HG02642 (cell line): Measurements from ENCODE around the gene SUSD4.

Experiments
- ATAC-seq: cut with Tn5 transposase; IDR thresholded peaks from one replicate; pipeline ENCODE4 v1.9.1; 2021; ENCODE audit warnings: mild to moderate bottlenecking; ENCODE audit not compliant: unreplicated experiment, poor library complexity

The SUSD4 gene

DNA sequence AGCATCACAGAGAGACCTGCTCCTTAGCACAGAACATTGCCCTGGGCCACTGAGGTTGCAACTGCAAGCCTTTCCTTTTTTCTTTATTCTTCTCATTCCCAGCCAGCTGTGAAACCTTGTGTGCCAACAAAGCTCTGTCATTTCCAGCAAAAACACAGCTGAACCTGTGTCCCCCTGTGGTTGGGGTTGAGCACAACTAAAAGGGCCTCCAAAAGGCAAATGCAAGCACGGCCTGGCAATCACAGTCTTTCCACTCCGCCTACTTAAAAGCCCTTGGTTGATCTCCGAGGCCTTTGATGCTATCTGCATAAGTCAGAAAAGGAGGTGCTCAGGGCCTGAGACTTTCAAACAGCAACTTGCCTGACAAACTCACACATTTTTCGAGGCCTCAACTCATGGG is 32.7 kb downstream of the SUSD4 start:
- ATAC-seq = no peak

DNA sequence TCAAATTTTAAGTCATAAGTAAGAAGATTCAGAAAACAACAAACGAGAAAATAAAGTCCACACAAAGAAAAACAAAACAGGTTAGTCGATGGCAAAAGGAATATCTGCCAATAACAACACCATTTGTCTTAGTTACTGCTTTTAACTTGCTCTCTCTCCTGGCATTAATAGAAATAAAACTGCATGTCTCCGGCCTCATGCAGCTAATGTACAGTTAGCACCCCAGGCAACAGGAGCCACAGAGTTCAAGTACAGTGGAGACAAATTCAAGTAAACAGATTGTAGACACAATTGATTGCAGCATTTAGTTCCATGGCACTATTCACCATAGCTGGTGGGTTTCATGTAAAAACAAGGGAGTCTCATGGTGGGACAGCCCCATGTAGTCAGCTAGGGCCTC is 33.5 kb downstream of the SUSD4 start:
- no peak for ATAC-seq

- no peak for ATAC-seq
Observed at GRCh38 chr1:223329664-223330415, 34.1 kb downstream of the SUSD4 start.

DNA sequence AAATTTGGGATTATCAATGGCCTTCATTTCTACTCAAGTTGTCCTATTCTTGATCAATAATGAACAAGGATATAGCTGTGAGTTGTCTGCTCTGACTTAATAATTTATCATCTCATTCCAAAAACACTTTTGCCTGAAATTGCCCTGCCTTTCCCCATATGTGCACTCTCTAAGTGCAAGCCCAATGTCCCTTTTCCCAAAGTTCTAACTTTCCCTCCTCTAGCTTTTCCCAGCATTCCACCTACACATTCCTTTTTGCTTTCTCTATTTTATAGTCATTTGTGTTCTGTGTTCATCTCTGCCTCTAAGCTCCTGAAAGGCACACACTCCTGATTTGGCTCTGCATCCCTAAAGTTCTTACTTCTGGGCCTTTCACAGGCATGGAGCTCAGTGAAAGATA is 34.7 kb downstream of the SUSD4 start:
- ATAC-seq = no peak

DNA sequence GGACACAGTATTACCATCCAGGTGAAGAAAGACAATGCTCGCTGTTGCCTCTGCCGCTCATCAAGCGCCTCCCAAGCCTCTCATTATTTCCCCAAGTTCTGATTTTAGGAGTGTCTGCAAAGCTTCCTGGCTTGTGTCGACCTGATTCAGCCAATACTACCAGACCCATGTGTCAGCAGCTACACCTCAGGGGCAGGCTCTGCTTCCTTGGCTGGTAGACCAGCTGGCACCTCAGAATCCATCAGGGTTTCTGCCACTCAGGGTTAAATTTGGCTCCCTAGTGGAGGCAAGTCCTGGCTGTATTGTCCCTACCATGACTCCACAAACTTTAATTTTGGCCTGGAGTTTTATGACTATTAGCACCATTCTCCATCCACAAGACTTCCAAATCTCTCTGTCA is 35.4 kb downstream of the SUSD4 start:
- no peak for ATAC-seq

GRCh38 chr1:223326776-223327175 is 37.2 kb downstream of the SUSD4 start:
- no peak for ATAC-seq

- ATAC-seq = no peak
Observed at GRCh38 chr1:223323491-223324484, 40.2 kb downstream of the SUSD4 start.

- ATAC-seq = no peak
Observed at GRCh38 chr1:223322868-223323267, 41.1 kb downstream of the SUSD4 start.

DNA sequence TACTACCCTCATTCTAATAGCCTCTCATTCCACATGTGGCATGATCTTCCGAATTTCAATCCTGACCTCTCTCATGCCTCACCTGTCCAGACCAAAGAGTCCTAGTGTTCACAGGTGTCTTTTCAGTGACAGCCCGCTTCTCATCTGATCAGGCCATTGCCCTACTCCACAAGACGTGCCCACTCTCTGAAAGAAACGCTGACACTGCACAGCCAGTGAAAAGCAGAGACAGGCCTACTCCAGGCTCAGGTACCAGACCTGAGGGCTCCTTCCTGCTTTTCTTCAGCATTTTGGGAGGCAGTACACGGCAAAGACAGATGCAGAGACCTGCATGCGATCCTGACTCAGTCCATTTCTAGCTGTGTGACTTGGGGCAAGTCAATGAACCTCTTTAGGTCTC is 43.0 kb downstream of the SUSD4 start:
- ATAC-seq = no peak

GRCh38 chr1:223319905-223320580 is 43.9 kb downstream of the SUSD4 start:
- no peak for ATAC-seq

DNA sequence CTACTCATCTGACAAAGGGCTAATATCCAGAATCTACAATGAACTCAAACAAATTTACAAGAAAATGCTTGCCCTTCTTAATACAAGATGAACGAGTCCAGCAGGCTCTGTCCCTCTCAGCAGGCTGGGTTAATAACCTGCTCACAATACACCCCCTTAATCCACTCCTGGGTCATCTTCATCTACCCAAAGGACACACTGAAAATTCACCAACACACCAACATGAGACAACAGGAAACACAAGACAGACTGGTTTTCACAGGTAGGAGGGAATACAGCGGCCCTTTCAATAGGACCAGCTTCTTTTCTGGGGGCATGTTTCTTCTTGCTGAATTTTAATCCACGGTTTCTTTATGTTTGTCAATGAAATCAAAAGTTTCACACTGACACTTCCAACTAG is 44.6 kb downstream of the SUSD4 start:
- no peak for ATAC-seq

DNA sequence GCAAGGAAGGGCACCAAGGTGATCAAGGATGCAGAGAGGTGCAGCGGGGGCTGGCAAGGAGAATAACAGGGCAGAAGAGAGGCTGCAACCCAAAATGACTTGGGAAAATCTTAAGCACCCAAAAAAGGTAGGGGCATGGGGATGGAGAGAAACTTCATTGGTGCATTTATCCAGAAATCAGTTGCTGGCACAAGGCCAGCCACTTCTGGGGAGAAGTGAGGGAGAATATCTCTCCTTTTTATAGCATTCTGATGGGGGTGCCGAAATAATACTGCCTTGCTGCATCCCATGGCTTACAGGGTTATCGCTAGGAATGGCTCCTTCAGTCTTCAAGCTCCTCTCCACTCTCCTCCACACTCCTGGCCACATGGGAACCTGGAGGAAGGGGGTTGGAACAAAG is 47.9 kb downstream of the SUSD4 start:
- no peak for ATAC-seq

DNA sequence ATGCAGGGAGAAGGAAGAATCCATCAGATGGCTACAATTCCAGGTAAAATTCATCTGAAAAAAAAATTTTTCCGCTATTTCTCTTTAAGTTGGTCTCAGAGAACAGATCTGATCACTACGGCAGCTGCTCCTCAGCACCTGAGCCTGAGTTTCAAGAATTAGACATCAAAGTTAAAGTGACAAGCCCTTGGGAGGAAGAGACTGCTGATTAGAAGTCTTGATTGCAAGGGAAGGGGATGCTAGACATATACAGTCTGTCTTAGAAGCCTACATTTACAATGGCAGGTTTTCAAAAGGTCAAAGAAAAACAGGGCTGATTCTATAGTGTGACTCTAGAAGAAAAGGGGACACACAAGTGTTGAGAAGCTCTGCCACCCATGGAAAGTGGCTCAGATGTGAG is 48.3 kb downstream of the SUSD4 start:
- ATAC-seq = no peak

DNA sequence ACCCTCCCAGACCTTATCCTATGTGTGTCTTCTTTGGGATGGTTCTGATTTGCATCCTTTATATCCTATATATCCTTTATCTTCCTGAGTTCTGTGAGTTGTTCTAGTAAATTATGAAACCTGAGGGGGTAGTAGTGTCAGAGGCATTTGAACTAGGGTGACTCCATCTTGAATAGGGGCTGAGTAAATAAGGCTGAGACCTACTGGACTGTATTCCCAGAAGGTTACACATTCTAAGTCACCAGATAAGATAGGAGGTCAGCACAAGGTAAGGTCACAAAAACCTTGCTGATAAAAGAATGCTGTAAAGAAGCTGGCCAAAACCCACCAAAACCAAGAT is 50.6 kb downstream of the SUSD4 start:
- ATAC-seq = no peak

- ATAC-seq = no peak
Observed at GRCh38 chr1:223312705-223313414, 51.1 kb downstream of the SUSD4 start.

- no peak for ATAC-seq
Observed at GRCh38 chr1:223312273-223312672, 51.7 kb downstream of the SUSD4 start.

DNA sequence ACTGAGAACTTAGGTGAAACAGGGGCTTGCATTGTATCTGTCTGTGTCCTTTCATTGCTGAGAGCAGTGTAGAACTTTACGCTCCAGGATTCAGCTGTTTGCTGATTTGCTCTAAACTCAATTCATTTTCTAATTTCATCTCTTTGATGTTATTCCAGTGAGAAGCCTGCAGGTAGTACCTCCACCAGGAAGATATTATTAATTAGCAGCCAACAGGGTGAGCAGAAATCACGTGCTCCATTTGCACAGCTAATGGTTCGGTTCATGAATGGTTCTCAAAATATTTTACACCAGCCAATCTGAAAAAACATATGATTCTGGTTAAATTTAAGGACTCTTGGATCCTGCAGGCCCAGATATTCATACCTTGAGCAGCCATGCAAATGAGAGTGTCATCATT is 52.1 kb downstream of the SUSD4 start:
- ATAC-seq = no peak

GRCh38 chr1:223308136-223308535 is 55.8 kb downstream of the SUSD4 start:
- ATAC-seq = no peak

- ATAC-seq = no peak
Observed at GRCh38 chr1:223307544-223307943, 56.4 kb downstream of the SUSD4 start.

- ATAC-seq = no peak
Observed at GRCh38 chr1:223304931-223305330, 59.0 kb downstream of the SUSD4 start.
